SK-N-SH (cell line): ENCODE results near the gene RBBP8NL. TPM values are rescaled to one million over a fixed set of nuclear protein-coding genes. Genes with fewer than 3 reads are reported as not detected.

Experiments
- CTCF ChIA-PET: fragments of 300-600, 350-600 bp; formaldehyde crosslinking; extraction: SDS; loops from one replicate; lab custom pipeline; 2021; lab: Yijun Ruan, JAX
- POLR2A ChIA-PET: fragments of 350-600 bp; sonication (Branson Sonifier 250); formaldehyde crosslinking; extraction: SDS; loops from one replicate; lab custom pipeline; 2020; ENCODE audit warnings: antibody characterized with exemption, inconsistent platforms; lab: Yijun Ruan, JAX
- DNase-seq: peaks from one replicate; pipeline ENCODE4 v3.0.0; 2012
- H2AFZ ChIP-seq: fragments of 200-600 bp; sonication (generic); 2 replicates; pipeline ENCODE4 v1.8.1; 2016; ENCODE audit warnings: antibody characterized with exemption, mild to moderate bottlenecking, low read depth
- H3F3A ChIP-seq: fragments of 200-600 bp; sonication (generic); replicated peaks from 2 replicates; pipeline ENCODE3; 2016; ENCODE audit warnings: antibody characterized with exemption, mild to moderate bottlenecking; ENCODE audit not compliant: insufficient read depth
- H3K27ac ChIP-seq, 2 experiments: fragments of 200-500 bp in 1 of 2; fragments of 200-600 bp in 1 of 2; sonication (Bioruptor generic) in 1 of 2; sonication (generic), shearing (Covaris generic) in 1 of 2; 2 replicates each; pipeline versions ENCODE4 v1.5.1 to v1.6.1; 2014 to 2016; ENCODE audit warnings: low read depth in 2 of 2, inconsistent platforms in 1 of 2, low read length in 1 of 2, mild to moderate bottlenecking in 1 of 2, mixed read lengths in 1 of 2
- H3K27me3 ChIP-seq: fragments of 200-600 bp; sonication (generic), shearing (Covaris generic); 2 replicates; pipeline ENCODE4 v1.6.1; 2016; ENCODE audit warnings: mixed run types; ENCODE audit not compliant: insufficient read depth
- H3K36me3 ChIP-seq, 2 experiments: fragments of 200-500 bp in 1 of 2; fragments of 200-600 bp in 1 of 2; sonication (Bioruptor generic) in 1 of 2; sonication (generic) in 1 of 2; replicated peaks in 1 of 2; 2 replicates each; pipeline versions ENCODE3 to v1.5.1; 2014 to 2016; ENCODE audit warnings: low read length in 1 of 2, mild to moderate bottlenecking in 1 of 2; ENCODE audit not compliant: insufficient read depth in 2 of 2, control insufficient read depth in 1 of 2
- H3K4me1 ChIP-seq, 2 experiments: fragments of 200-500 bp in 1 of 2; fragments of 200-600 bp in 1 of 2; sonication (Bioruptor generic) in 1 of 2; sonication (generic), shearing (Covaris generic) in 1 of 2; 2 replicates each; pipeline versions ENCODE4 v1.5.1 to v1.6.1; 2014 to 2016; ENCODE audit warnings: low read depth in 1 of 2, low read length in 1 of 2, mixed run types in 1 of 2; ENCODE audit not compliant: insufficient read depth in 2 of 2, control insufficient read depth in 1 of 2
- H3K4me2 ChIP-seq: fragments of 200-600 bp; sonication (generic), shearing (Covaris generic); 2 replicates; pipeline ENCODE4 v1.6.1; 2017; ENCODE audit warnings: mixed run types
- H3K4me3 ChIP-seq, 2 experiments: fragments of 200-500 bp in 1 of 2; fragments of 200-600 bp in 1 of 2; sonication (Bioruptor generic) in 1 of 2; sonication (generic), shearing (Covaris generic) in 1 of 2; 2 replicates each; pipeline versions ENCODE4 v1.5.1 to v1.8.1; 2014 to 2016; ENCODE audit warnings: low read depth in 2 of 2, inconsistent platforms in 1 of 2, low read length in 1 of 2, mild to moderate bottlenecking in 1 of 2, mixed read lengths in 1 of 2, moderate library complexity in 1 of 2
- H3K79me2 ChIP-seq: fragments of 200-600 bp; sonication (generic); 2 replicates; pipeline ENCODE4 v1.8.1; 2017; ENCODE audit warnings: mild to moderate bottlenecking; ENCODE audit not compliant: insufficient read depth
- H3K9ac ChIP-seq: fragments of 200-600 bp; sonication (generic); 2 replicates; pipeline ENCODE4 v1.6.1; 2017; ENCODE audit warnings: mixed run types
- H3K9me2 ChIP-seq: fragments of 200-600 bp; sonication (generic); 2 replicates; pipeline ENCODE4 v1.6.1; 2017; ENCODE audit warnings: mixed run types
- H3K9me3 ChIP-seq: fragments of 200-600 bp; sonication (generic); 2 replicates; pipeline ENCODE4 v1.6.1; 2017; ENCODE audit warnings: mixed run types, mild to moderate bottlenecking, moderate library complexity
- H4K20me1 ChIP-seq: fragments of 200-600 bp; sonication (generic); 2 replicates; pipeline ENCODE4 v1.6.1; 2017; ENCODE audit warnings: mild to moderate bottlenecking, mixed run types; ENCODE audit not compliant: insufficient read depth
- CHD2 ChIP-seq: fragments of 150-350 bp; IDR thresholded peaks from 2 replicates; pipeline ENCODE4 v1.6.1; 2018; ENCODE audit warnings: low read length; ENCODE audit not compliant: partially characterized antibody
- EP300 ChIP-seq, 2 experiments: IDR thresholded peaks; 2 replicates each; pipeline versions ENCODE4 v1.4.0 to v1.6.1; 2012; ENCODE audit warnings: borderline replicate concordance in 1 of 2, low read depth in 1 of 2, low read length in 1 of 2
- FOSL2 ChIP-seq: IDR thresholded peaks from 2 replicates; pipeline ENCODE4 v1.4.0; 2012; ENCODE audit warnings: low read depth, mild to moderate bottlenecking, moderate library complexity, borderline replicate concordance
- GABPA ChIP-seq: IDR thresholded peaks from 2 replicates; pipeline ENCODE4 v1.4.0; 2012; ENCODE audit warnings: low read depth, mild to moderate bottlenecking
- IRF3 ChIP-seq: fragments of 150-350 bp; IDR thresholded peaks from 2 replicates; pipeline ENCODE4 v1.6.1; 2016; ENCODE audit warnings: mild to moderate bottlenecking, low read depth, low read length
- JUND ChIP-seq: IDR thresholded peaks from 2 replicates; pipeline ENCODE4 v1.4.0; 2012
- MAX ChIP-seq: IDR thresholded peaks from 2 replicates; pipeline ENCODE4 v1.4.0; 2012; ENCODE audit warnings: low read depth
- NFIC ChIP-seq: IDR thresholded peaks from 2 replicates; pipeline ENCODE4 v1.4.0; 2012; ENCODE audit warnings: borderline replicate concordance
- NRF1 ChIP-seq: IDR thresholded peaks from 2 replicates; pipeline ENCODE4 v1.6.1; 2012; ENCODE audit warnings: low read depth, mild to moderate bottlenecking, low read length
- RAD21 ChIP-seq: IDR thresholded peaks from 2 replicates; pipeline ENCODE4 v1.6.1; 2012; ENCODE audit warnings: mild to moderate bottlenecking, low read length
- RCOR1 ChIP-seq: fragments of 150-350 bp; IDR thresholded peaks from 2 replicates; pipeline ENCODE4 v1.6.1; 2017; ENCODE audit warnings: antibody characterized with exemption, low read length
- REST ChIP-seq: IDR thresholded peaks from 2 replicates; pipeline ENCODE4 v1.6.1; 2012; ENCODE audit warnings: mild to moderate bottlenecking, low read depth, low read length, moderate library complexity
- RXRA ChIP-seq: IDR thresholded peaks from 2 replicates; pipeline ENCODE4 v1.4.0; 2012; ENCODE audit warnings: low read depth, mild to moderate bottlenecking, borderline replicate concordance
- SMC3 ChIP-seq: IDR thresholded peaks from 2 replicates; pipeline ENCODE4 v1.6.1; 2012; ENCODE audit warnings: low read depth, low read length, improper control_type of control experiment
- TCF12 ChIP-seq: IDR thresholded peaks from 2 replicates; pipeline ENCODE4 v1.4.0; 2012
- TEAD4 ChIP-seq: IDR thresholded peaks from 2 replicates; pipeline ENCODE4 v1.4.0; 2012; ENCODE audit warnings: mild to moderate bottlenecking, borderline replicate concordance; ENCODE audit not compliant: insufficient read depth
- USF2 ChIP-seq: fragments of 150-350 bp; IDR thresholded peaks from 2 replicates; pipeline ENCODE4 v1.6.1; 2017; ENCODE audit warnings: antibody characterized with exemption, low read length, low read depth, borderline replicate concordance
- ZBTB33 ChIP-seq: IDR thresholded peaks from 2 replicates; pipeline ENCODE4 v1.4.0; 2012; ENCODE audit warnings: low read depth, borderline replicate concordance
- WGBS: methylation state at CpG from one replicate; pipeline ENCODE4 v1.1.6; 2017; ENCODE audit warnings: low lambda C conversion rate; 5-methylcytosine and 5-hydroxymethylcytosine counted together
- polyA plus RNA-seq, 3 experiments: library from polyadenylated mRNA; depleted of rRNA; stranded (reverse); fragments of >200 nt; gene quantifications; 2 replicates each; pipeline ENCODE4 v1.2.3, GENCODE V29; 2012

Gene RBBP8NL
- polyA plus RNA-seq, 1 of the 3 experiments (the other 2 are of a cell fraction) = not detected

- H3K4me1 ChIP-seq = peaks cover 0 to 52% of the 10 kb centered on the region in 2 experiments; a peak in 1 of 4 replicates
- no peaks in the 10 kb centered on the region for H3F3A ChIP-seq
- POLR2A ChIA-PET = interaction anchor here (1.0 to 1.7 kb wide), 2 partner anchors 18 to 234 kb away, joined by 3 to 5 read pairs; partner anchors contain the start of gene SLCO4A1
- no peaks in the 10 kb centered on the region for H3K36me3 ChIP-seq
- TF ChIP-seq GABPA (no peak), EP300 (IDR thresholded peaks at IDR 0.05; ENCODE audit: borderline replicate concordance in 1 of 2, low read depth in 1 of 2, low read length in 1 of 2) (no peak)
- TF ChIP-seq, all 33 proteins: peak for 0
- Histone ChIP-seq H2AFZ (no peak overlapping the region), H3K4me2 (no peak overlapping the region), H3K4me3 (no peak overlapping the region), H3K9me3 (no peaks in the 10 kb centered on the region), H3K27me3 (no peaks in the 10 kb centered on the region), H3K79me2 (peaks cover 7% of the 10 kb centered on the region; the same call in 1 of the 2 replicates), H3K9ac (no peak overlapping the region), H3K9me2 (no peaks in the 10 kb centered on the region), H4K20me1 (peaks cover 5% of the 10 kb centered on the region; the same call in 1 of the 2 replicates), H3K27ac (no peak overlapping the region)
- CTCF ChIA-PET = interaction anchor here (0.6 to 4.2 kb wide), 54 partner anchors 9 to 971 kb away, joined by 3 to 65 read pairs (median 5); partner anchors contain the start of genes ADRM1 and LAMA5
- no peak for DNase-seq
- WGBS = 77% methylated on average over 12 of the region's 12 CpGs
These were observed 18.1 kb downstream of the RBBP8NL start for GRCh38 chr20:62409086-62409853.

- ChIA-PET POLR2A (no interaction called here), CTCF (interaction anchor here (0.6 to 4.2 kb wide), 7 partner anchors 26 to 383 kb away, joined by 3 to 65 read pairs (median 19); partner anchors contain the start of gene ADRM1)
- Histone ChIP-seq H3F3A (no peaks in the 10 kb centered on the region), H4K20me1 (peaks cover 5% of the 10 kb centered on the region; the same call in 1 of the 2 replicates), H3K9me2 (no peaks in the 10 kb centered on the region), H2AFZ (no peak overlapping the region), H3K27ac (no peak overlapping the region), H3K79me2 (peaks cover 10% of the 10 kb centered on the region; the same call in 1 of the 2 replicates), H3K36me3 (no peaks in the 10 kb centered on the region), H3K9me3 (no peaks in the 10 kb centered on the region), H3K4me2 (no peak overlapping the region), H3K27me3 (no peaks in the 10 kb centered on the region), H3K9ac (no peak overlapping the region), H3K4me1 (peaks cover 0 to 52% of the 10 kb centered on the region in 2 experiments; a peak in 1 of 4 replicates), H3K4me3 (no peak overlapping the region)
- DNase-seq = no peak
- WGBS = 91% methylated on average over 11 of the region's 12 CpGs
- no peak for TF ChIP-seq TCF12
- TF ChIP-seq JUND = no peak
- TF ChIP-seq ZBTB33 = no peak
- TF ChIP-seq MAX = no peak
- no peak for TF ChIP-seq NRF1
- TF ChIP-seq REST = no peak
- no peak for TF ChIP-seq TEAD4
- TF ChIP-seq RCOR1 = no peak
- TF ChIP-seq CHD2 = no peak
- no peak for TF ChIP-seq FOSL2
- TF ChIP-seq EP300 (IDR thresholded peaks at IDR 0.05; ENCODE audit: borderline replicate concordance in 1 of 2, low read depth in 1 of 2, low read length in 1 of 2) = no peak
- TF ChIP-seq NFIC = no peak
- no peak for TF ChIP-seq USF2
- TF ChIP-seq RAD21 = no peak
- no peak for TF ChIP-seq IRF3
- TF ChIP-seq SMC3 = no peak
- TF ChIP-seq RXRA = no peak
These were observed 18.7 kb downstream of the RBBP8NL start for GRCh38 chr20:62408640-62409039.
